IPS-18a (cell line): Measurements from ENCODE around the gene NOS1.
"Not testable (repeated sequence)": the region's sequence is repeated elsewhere in the genome, so short reads cannot be mapped to it uniquely, and the experiment has no call there.

Source experiments
- H3K27ac ChIP-seq: one replicate; pipeline ENCODE4 v1.5.1; 2013; ENCODE audit warnings: low read length
- H3K27me3 ChIP-seq: one replicate; pipeline ENCODE4 v1.6.1; 2013; ENCODE audit warnings: mild to moderate bottlenecking, low read length; ENCODE audit not compliant: control insufficient read depth, insufficient read depth
- H3K36me3 ChIP-seq: one replicate; pipeline ENCODE4 v1.6.1; 2013; ENCODE audit warnings: low read depth, low read length; ENCODE audit not compliant: control insufficient read depth
- H3K4me1 ChIP-seq: one replicate; pipeline ENCODE4 v1.6.1; 2013; ENCODE audit warnings: low read depth, low read length; ENCODE audit not compliant: control insufficient read depth
- H3K4me3 ChIP-seq: one replicate; pipeline ENCODE4 v1.5.1; 2013; ENCODE audit warnings: low read length
- H3K9ac ChIP-seq: one replicate; pipeline ENCODE4 v1.6.1; 2013; ENCODE audit warnings: mild to moderate bottlenecking, low read length, moderate library complexity
- H3K9me3 ChIP-seq: one replicate; pipeline ENCODE4 v1.6.1; 2013; ENCODE audit warnings: low read depth, low read length; ENCODE audit not compliant: control insufficient read depth

Gene NOS1

GRCh38 chr12:117241697-117242096, 119.7 kb downstream of the NOS1 start:
- H3K36me3 ChIP-seq, result no peaks in the 10 kb centered on the region
- no peak overlapping the region for H3K4me3 ChIP-seq
- H3K9ac ChIP-seq, result no peak overlapping the region
- no peak overlapping the region for H3K27ac ChIP-seq
- no peaks in the 10 kb centered on the region for H3K4me1 ChIP-seq
- H3K27me3 ChIP-seq, result no peaks in the 10 kb centered on the region
- H3K9me3 ChIP-seq, result no peaks in the 10 kb centered on the region

DNA sequence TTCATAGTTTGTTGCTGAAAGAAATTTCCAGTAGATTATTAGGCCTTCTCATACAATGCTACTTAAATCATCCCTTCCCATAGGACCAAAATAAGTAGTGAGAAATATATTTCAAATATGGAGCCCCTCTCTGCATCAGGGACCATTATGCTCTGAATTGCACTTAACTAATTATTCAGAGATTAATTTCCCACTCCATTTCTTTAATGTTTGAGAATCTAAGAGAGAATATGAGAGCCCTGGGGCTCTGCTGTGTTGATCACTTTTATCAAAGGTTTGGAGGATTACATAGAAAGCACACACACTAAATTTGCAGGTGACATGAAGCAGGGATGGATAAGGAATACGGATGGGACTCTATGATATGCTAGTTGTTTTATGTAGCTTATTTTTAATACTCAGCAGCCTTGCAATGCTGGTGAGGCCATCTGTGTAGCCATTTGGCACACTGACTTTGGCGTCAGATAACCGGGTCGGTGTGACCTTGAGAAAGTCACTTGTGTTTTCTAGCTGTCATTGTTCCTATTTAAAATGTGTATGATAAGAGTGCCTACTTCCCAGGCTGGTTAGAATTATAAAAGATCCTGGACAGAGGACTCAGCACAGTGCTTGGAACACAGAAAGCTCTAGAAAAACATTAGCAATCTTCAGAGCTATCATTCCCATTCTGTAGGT, 121.2 kb downstream of the NOS1 start:
- H3K4me1 ChIP-seq, result peaks cover 9% of the 10 kb centered on the region
- no peak overlapping the region for H3K27ac ChIP-seq
- no peaks in the 10 kb centered on the region for H3K36me3 ChIP-seq
- no peak overlapping the region for H3K9ac ChIP-seq
- H3K9me3 ChIP-seq, result no peaks in the 10 kb centered on the region
- no peak overlapping the region for H3K4me3 ChIP-seq
- no peaks in the 10 kb centered on the region for H3K27me3 ChIP-seq

DNA sequence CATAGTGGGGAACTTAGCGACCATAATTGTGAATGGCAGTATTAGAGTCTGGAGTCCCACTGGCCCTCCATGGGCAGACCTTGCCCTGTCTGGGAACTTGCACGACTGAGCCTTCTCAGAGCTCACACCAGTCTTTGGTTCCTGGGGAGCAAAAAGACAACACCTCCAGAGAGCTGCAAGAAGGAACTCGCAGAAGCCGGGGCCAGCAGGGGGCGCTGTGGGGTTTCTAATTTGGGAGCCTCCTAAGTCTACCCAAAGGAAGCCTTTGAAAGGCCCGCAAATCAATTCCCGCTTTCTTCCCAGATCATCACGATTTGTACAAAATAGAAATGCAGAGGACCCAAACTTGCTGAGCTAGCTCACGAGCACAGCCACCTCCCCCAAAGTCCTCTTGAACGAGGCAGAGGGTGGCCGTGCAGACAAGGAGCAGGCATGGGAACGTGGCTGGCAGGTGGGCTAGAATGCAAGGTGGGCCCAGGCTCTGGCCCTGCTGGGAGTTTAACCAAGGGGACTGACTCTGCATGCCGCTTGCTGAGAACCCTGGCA, 124.9 kb downstream of the NOS1 start:
- no peaks in the 10 kb centered on the region for H3K36me3 ChIP-seq
- no peak overlapping the region for H3K4me3 ChIP-seq
- no peak overlapping the region for H3K27ac ChIP-seq
- H3K27me3 ChIP-seq, result no peaks in the 10 kb centered on the region
- H3K9ac ChIP-seq, result no peak overlapping the region
- H3K4me1 ChIP-seq, result peaks cover 9% of the 10 kb centered on the region
- no peaks in the 10 kb centered on the region for H3K9me3 ChIP-seq

DNA sequence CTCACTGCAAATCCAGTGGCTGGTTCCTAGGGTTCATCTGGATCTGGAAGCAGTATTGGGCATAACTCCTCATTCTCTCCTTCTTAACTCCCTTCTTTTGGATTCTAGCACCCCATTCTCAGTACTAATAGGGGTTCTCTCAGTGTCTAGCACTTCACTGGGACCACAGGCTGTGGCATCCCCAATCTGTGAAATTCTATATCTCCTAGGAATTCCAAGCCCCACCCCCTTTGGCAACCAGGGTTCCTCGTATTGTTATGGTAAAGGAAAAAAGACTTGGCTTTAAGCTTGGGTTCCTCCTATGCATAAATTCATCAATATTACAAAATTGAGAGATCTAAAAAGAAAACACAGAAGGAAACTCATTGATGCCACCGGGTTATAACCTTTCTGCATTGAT, 126.2 kb downstream of the NOS1 start:
- Histone ChIP-seq H3K27me3 (no peaks in the 10 kb centered on the region), H3K36me3 (no peaks in the 10 kb centered on the region), H3K4me3 (no peak overlapping the region), H3K9ac (no peak overlapping the region), H3K4me1 (peaks cover 9% of the 10 kb centered on the region), H3K27ac (no peak overlapping the region), H3K9me3 (no peaks in the 10 kb centered on the region)

DNA sequence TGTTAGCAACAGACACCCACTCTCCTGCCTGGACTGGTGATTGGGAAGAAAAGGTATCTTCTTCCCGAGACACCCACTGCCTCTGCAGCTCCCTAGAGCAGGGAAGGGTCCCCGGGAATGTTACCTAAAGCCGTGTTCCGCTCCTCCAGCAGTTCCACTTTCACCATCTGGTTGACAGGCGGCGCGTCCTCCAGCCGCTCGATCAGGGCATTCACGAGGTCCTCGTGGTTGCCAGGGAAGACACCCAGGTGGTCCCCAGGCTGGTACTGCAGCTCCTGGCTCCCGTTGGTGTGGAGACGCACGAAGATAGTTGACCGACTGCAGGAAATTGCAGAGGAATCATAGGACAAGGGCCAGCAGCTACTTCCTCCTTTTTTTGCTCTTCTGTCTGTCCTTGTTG, 127.0 kb downstream of the NOS1 start:
- Histone ChIP-seq H3K9ac (no peak overlapping the region), H3K27me3 (no peaks in the 10 kb centered on the region), H3K4me1 (peaks cover 9% of the 10 kb centered on the region), H3K27ac (no peak overlapping the region), H3K36me3 (no peaks in the 10 kb centered on the region), H3K4me3 (no peak overlapping the region), H3K9me3 (no peaks in the 10 kb centered on the region)

DNA sequence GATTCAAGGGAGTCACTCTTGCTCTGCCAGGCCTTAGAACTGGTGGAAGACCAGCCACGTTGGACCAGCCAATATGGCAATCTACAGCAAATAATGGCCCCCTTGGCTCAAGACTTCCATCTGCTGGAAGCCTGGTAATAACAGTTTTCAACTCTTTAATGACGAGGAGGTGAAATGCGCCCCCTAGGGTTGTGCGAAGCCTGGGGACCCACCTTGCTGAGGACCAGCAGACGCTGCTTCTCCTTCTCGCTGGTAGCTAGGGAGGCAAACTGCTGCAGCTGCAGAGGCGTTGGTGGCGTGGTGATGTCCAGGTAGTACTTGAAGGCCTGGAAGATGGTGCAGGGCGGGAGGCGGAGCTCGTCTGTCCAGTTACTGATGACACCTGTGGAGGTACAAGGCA, 129.7 kb downstream of the NOS1 start:
- Histone ChIP-seq H3K27ac (no peak overlapping the region), H3K4me1 (peaks cover 9% of the 10 kb centered on the region), H3K9me3 (no peaks in the 10 kb centered on the region), H3K36me3 (no peaks in the 10 kb centered on the region), H3K4me3 (no peak overlapping the region), H3K27me3 (no peaks in the 10 kb centered on the region), H3K9ac (no peak overlapping the region)

DNA sequence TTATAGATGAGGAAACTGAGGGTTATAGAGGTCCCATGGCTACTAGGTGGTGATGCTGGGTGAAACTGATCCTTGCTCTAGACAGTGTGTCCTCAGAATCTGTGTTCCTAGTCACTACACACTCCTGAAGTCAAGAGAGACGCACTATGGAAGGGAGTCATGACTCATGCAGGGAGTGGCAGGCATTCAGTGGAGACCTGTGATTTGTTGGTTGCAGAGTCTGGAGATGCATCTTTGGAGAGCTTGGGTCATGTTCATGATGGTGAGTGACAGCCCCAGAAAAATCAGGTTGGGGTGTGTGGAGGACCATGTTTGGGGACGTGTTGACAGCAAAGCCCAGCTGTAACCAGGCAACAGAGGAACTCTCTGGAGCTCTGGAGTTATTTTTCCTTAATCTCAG, 133.2 kb downstream of the NOS1 start:
- Histone ChIP-seq H3K9ac (no peak overlapping the region), H3K4me3 (no peak overlapping the region), H3K27me3 (no peaks in the 10 kb centered on the region), H3K9me3 (no peaks in the 10 kb centered on the region), H3K36me3 (no peaks in the 10 kb centered on the region), H3K27ac (no peak overlapping the region), H3K4me1 (no peaks in the 10 kb centered on the region)

DNA sequence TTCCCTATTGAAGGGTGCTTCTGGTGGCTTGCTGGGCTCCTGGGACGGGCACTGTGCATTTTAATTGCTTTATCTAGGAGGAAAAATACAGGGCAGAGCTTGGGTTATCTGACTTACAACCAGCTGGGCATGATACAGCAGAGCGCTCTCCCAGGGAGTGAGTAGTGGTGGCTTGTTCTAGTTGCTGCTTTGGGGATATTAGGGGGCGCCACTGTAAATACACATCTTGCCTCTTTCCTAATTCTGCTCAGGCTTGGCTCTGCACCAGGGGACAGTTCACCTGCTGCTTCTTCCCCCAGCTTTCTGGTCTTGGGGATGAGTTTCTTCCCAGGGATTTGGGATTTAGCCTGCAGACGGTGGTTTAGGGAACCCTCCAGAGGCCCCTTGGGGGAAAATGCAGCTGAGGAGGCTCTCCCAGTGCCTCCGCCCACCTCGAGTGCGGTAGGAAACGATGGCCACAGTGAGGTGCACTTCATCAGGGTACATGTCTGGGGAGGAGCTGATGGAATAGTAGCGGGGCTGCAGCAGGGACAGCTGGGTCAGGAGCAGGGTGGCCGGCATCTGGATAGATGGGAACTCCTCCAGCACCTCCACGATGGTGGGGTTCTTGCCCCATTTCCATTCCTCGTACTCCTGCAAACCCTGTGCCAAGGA, 134.3 kb downstream of the NOS1 start:
- Histone ChIP-seq H3K36me3 (no peaks in the 10 kb centered on the region), H3K9me3 (no peaks in the 10 kb centered on the region), H3K27ac (no peak overlapping the region), H3K27me3 (no peaks in the 10 kb centered on the region), H3K9ac (no peak overlapping the region), H3K4me3 (no peak overlapping the region), H3K4me1 (no peaks in the 10 kb centered on the region)

DNA sequence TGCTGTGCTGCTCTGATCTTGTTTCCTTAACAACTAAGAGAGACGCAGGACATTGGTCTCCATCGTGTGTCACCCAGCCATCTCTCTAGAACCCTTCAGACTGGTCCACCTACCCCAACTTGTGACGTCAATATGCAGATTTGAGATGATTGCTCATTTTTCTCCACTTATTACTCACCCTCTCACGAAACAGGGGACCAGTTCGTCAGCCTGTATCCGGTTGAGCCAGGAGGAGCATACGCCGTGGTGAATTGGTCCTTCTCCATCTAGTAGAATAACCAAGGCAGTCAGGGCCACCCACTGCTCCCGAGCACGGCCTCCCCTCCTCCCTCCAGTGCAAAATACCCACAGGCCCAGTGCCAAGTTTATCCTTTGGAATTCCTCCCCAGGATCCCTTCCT, 134.9 kb downstream of the NOS1 start:
- Histone ChIP-seq H3K9ac (no peak overlapping the region), H3K27ac (no peak overlapping the region), H3K4me1 (no peaks in the 10 kb centered on the region), H3K4me3 (no peak overlapping the region), H3K36me3 (no peaks in the 10 kb centered on the region), H3K9me3 (no peaks in the 10 kb centered on the region), H3K27me3 (no peaks in the 10 kb centered on the region)

DNA sequence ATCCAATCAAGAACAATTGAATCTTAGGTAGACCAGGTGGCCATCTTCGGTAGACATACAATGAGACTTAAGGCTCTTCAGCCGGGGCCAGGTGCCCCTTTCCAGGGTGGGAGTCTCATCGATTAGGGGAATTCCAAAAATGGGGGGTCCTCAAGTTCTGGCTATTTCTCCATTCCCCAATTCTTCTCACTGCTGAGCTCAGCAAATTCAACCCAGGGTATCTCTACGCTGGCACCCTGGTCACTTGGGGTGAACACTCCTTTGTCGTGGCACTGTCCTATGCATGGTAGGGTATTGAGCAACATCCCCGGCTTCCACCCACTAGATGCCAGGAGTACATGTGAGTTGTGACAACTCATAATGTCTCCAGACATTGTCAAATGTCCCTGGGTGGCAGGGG, 136.2 kb downstream of the NOS1 start:
- no peak overlapping the region for H3K27ac ChIP-seq
- H3K4me1 ChIP-seq, result no peaks in the 10 kb centered on the region
- no peaks in the 10 kb centered on the region for H3K27me3 ChIP-seq
- no peaks in the 10 kb centered on the region for H3K9me3 ChIP-seq
- H3K36me3 ChIP-seq, result no peaks in the 10 kb centered on the region
- no peak overlapping the region for H3K9ac ChIP-seq
- H3K4me3 ChIP-seq, result no peak overlapping the region

DNA sequence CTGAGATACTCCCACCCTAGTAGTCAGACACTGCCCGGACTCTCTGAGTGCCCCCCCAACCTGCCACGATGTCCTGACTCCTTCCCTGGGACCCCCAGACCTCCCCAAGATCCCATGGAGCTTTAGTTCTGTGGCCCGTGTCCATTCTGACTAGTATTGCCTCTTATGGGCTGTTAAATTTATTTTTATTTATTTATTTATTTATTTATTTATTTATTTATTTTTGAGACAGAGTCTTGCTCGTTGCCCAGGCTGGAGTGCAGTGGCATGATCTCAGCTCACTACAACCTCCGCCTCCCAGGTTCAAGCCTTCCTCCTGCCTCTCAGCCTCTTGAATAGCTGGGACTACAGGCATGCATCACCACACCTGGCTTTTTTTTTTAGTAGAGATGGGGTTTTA, 140.5 kb downstream of the NOS1 start:
- H3K4me3 ChIP-seq, H3K9me3 ChIP-seq, H3K27ac ChIP-seq, H3K36me3 ChIP-seq, H3K27me3 ChIP-seq, H3K4me1 ChIP-seq, H3K9ac ChIP-seq: not testable (repeated sequence)

- no peaks in the 10 kb centered on the region for H3K9me3 ChIP-seq
- H3K9ac ChIP-seq, result no peak overlapping the region
- no peaks in the 10 kb centered on the region for H3K4me1 ChIP-seq
- H3K27me3 ChIP-seq, result no peaks in the 10 kb centered on the region
- no peaks in the 10 kb centered on the region for H3K36me3 ChIP-seq
- no peak overlapping the region for H3K27ac ChIP-seq
- H3K4me3 ChIP-seq, result no peak overlapping the region
Observed at GRCh38 chr12:117218149-117218548, 143.3 kb downstream of the NOS1 start.
